Tibial nerve (tissue), 4 donors: ENCODE measurements around the gene NUCKS1. TPM values are rescaled to one million over a fixed set of nuclear protein-coding genes. Genes with fewer than 3 reads are reported as not detected.
A peak's percentile ranks its signal among the peaks of the same experiment; 100 is the strongest.

Experiments
- DNase-seq, 2 donors: peaks; one replicate each; pipeline ENCODE4 v3.0.0-alpha.2; 2019; ENCODE audit warnings: low spot score in 2 of 2
- H3K27ac ChIP-seq, 4 donors: fragments of 200-600 bp; sonication (generic) in 3 of 4; one replicate each; pipeline ENCODE4 v1.5.1; 2017 to 2019; ENCODE audit warnings: mild to moderate bottlenecking in 1 of 4
- H3K27me3 ChIP-seq, 2 donors: fragments of 200-600 bp; sonication (generic) in 1 of 2; one replicate each; pipeline versions ENCODE4 v1.5.1 to v1.6.0; 2017 to 2019
- H3K36me3 ChIP-seq, 3 donors: fragments of 200-600 bp; sonication (generic); one replicate each; pipeline ENCODE4 v1.5.1; 2018 to 2019
- H3K4me1 ChIP-seq, 4 donors: fragments of 200-600 bp; sonication (generic) in 3 of 4; one replicate each; pipeline ENCODE4 v1.5.1; 2017 to 2019
- H3K4me3 ChIP-seq, 4 donors: fragments of 200-600 bp; sonication (generic) in 3 of 4; one replicate each; pipeline ENCODE4 v1.5.1; 2017 to 2019; ENCODE audit warnings: mild to moderate bottlenecking in 1 of 4, moderate library complexity in 1 of 4
- H3K9me3 ChIP-seq, 4 donors: fragments of 200-600 bp; sonication (generic) in 3 of 4; one replicate each; pipeline ENCODE4 v1.5.1; 2017 to 2019
- CTCF ChIP-seq, 5 experiments: fragments of 200-600 bp in 3 of 5; fragments of 450-650 bp in 2 of 5; sonication (generic) in 3 of 5; IDR thresholded peaks; one replicate each; pipeline ENCODE4 v1.5.1; 2016 to 2019; ENCODE audit warnings: antibody characterized with exemption in 5 of 5, mild to moderate bottlenecking in 3 of 5, moderate library complexity in 2 of 5
- EP300 ChIP-seq, 2 donors: sonication (generic); formaldehyde crosslinking; IDR thresholded peaks; one replicate each; pipeline ENCODE4 v1.6.1; 2017; ENCODE audit warnings: antibody characterized with exemption in 2 of 2, mild to moderate bottlenecking in 1 of 2
- POLR2A ChIP-seq, 2 donors: fragments of 450-650 bp; IDR thresholded peaks; one replicate each; pipeline ENCODE4 v1.6.1; 2017; ENCODE audit warnings: antibody characterized with exemption in 2 of 2, mild to moderate bottlenecking in 2 of 2, moderate library complexity in 2 of 2
- WGBS, 2 donors: methylation state at CpG; one replicate each; pipeline ENCODE4 v1.1.5; 2018; 5-methylcytosine and 5-hydroxymethylcytosine counted together
- total RNA-seq, 4 donors: library from RNA; depleted of rRNA; stranded (reverse); fragments of >200 nt; gene quantifications; one replicate each; pipeline ENCODE4 v1.1.0, GENCODE V29; 2016

NUCKS1 gene
- total RNA-seq, 4 donors from 2014 or later = 80.1 to 181 (median 115) TPM

- TF ChIP-seq CTCF (IDR thresholded peaks at IDR 0.05) (no peak), POLR2A (IDR thresholded peaks at IDR 0.05) (no peak), EP300 (IDR thresholded peaks at IDR 0.05) (no peak)
- WGBS, 2 donors = 69 to 89% methylated on average over 5 of the region's 5 CpGs
- H3K4me1 ChIP-seq = peaks cover 0 to 4% (median 0%) of the 10 kb centered on the region in 4 donors
Measured at GRCh38 chr1:205754857-205755256, 4.9 kb upstream of the NUCKS1 start.

GRCh38 chr1:205751036-205751651 is 1.2 kb upstream of the NUCKS1 start:
- Histone ChIP-seq H3K36me3 (no peaks in the 10 kb centered on the region), H3K4me3 (no peak overlapping the region), H3K27ac (no peak overlapping the region), H3K4me1 (peaks cover 0 to 28% (median 17%) of the 10 kb centered on the region in 4 donors), H3K9me3 (no peaks in the 10 kb centered on the region), H3K27me3 (no peaks in the 10 kb centered on the region)
- no peak for TF ChIP-seq CTCF (IDR thresholded peaks at IDR 0.05)
- TF ChIP-seq POLR2A (IDR thresholded peaks at IDR 0.05) = no peak
- no peak for TF ChIP-seq EP300 (IDR thresholded peaks at IDR 0.05)
- DNase-seq = no peak
- 79 to 86% methylated on average over 13 of the region's 13 CpGs for WGBS, 2 donors

More at GRCh38 chr1:205754857-205755256, 4.9 kb upstream of the NUCKS1 start:
- no peaks in the 10 kb centered on the region for H3K36me3 ChIP-seq
- no peak overlapping the region for H3K27ac ChIP-seq
- no peak for DNase-seq
- H3K4me3 ChIP-seq = no peak overlapping the region
- H3K27me3 ChIP-seq = no peaks in the 10 kb centered on the region
- no peaks in the 10 kb centered on the region for H3K9me3 ChIP-seq

- H3K27ac ChIP-seq = peak overlapping the region; percentile 99 to 100 (median 100)
- no peaks in the 10 kb centered on the region for H3K36me3 ChIP-seq
- peak; percentile 81 to 84 for DNase-seq
- 0 to 2% methylated on average over 14 to 34 of the region's 81 CpGs for WGBS, 2 donors
- H3K4me1 ChIP-seq = peaks cover 0 to 43% (median 20%) of the 10 kb centered on the region in 4 donors
- TF ChIP-seq EP300 (IDR thresholded peaks at IDR 0.05) (peak; percentile 59 to 78), POLR2A (IDR thresholded peaks at IDR 0.05) (peak; percentile 91), CTCF (IDR thresholded peaks at IDR 0.05) (peak in 2 of 5 experiments; percentile 16 to 36)
- H3K9me3 ChIP-seq = no peaks in the 10 kb centered on the region
- H3K27me3 ChIP-seq = no peaks in the 10 kb centered on the region
- peak overlapping the region; percentile 87 to 99 (median 88) for H3K4me3 ChIP-seq
Measured at GRCh38 chr1:205749234-205750137, 496 bp downstream of the NUCKS1 start.

- WGBS, 2 donors = 0% methylated on average over 25 of the region's 25 CpGs
- Histone ChIP-seq H3K36me3 (no peaks in the 10 kb centered on the region), H3K27me3 (no peaks in the 10 kb centered on the region), H3K27ac (peak overlapping the region; percentile 99 to 100 (median 100)), H3K9me3 (no peaks in the 10 kb centered on the region), H3K4me1 (peaks cover 0 to 48% (median 20%) of the 10 kb centered on the region in 4 donors), H3K4me3 (peak overlapping the region; percentile 59 to 99 (median 87))
- TF ChIP-seq POLR2A (IDR thresholded peaks at IDR 0.05) = no peak
- no peak for TF ChIP-seq EP300 (IDR thresholded peaks at IDR 0.05)
- no peak for TF ChIP-seq CTCF (IDR thresholded peaks at IDR 0.05)
- peak in 1 of 2 donors; percentile 10 for DNase-seq
Measured at GRCh38 chr1:205748403-205749233, 1.4 kb downstream of the NUCKS1 start.
